H9 (cell line): ENCODE results near the gene IFRD2. TPM values are rescaled to one million over a fixed set of nuclear protein-coding genes. Genes with fewer than 3 reads are reported as not detected.

Experiments
- DNase-seq: peaks from one replicate; pipeline ENCODE4 v3.0.0-alpha.2; 2017
- H2AFZ ChIP-seq: one replicate; pipeline ENCODE4 v1.6.1; 2013; ENCODE audit warnings: mild to moderate bottlenecking, low read length, control low read depth, moderate library complexity
- H2AK5ac ChIP-seq: 2 replicates; pipeline ENCODE4 v1.6.1; 2013; ENCODE audit warnings: low read length, control low read depth, mixed read lengths; ENCODE audit not compliant: insufficient read length
- H2BK120ac ChIP-seq: one replicate; pipeline ENCODE4 v1.6.1; 2013; ENCODE audit warnings: low read depth, mild to moderate bottlenecking, low read length, control low read depth, inconsistent platforms; ENCODE audit not compliant: poor library complexity, severe bottlenecking
- H2BK12ac ChIP-seq: 2 replicates; pipeline ENCODE4 v1.6.1; 2013; ENCODE audit warnings: low read length, control low read depth, mixed read lengths, low read depth; ENCODE audit not compliant: insufficient read length
- H2BK15ac ChIP-seq: 2 replicates; pipeline ENCODE4 v1.6.1; 2013; ENCODE audit warnings: low read depth, low read length, control low read depth
- H2BK20ac ChIP-seq: one replicate; pipeline ENCODE4 v1.6.1; 2013; ENCODE audit warnings: low read depth, mild to moderate bottlenecking, low read length, control low read depth, inconsistent platforms; ENCODE audit not compliant: poor library complexity, severe bottlenecking
- H2BK5ac ChIP-seq: 2 replicates; pipeline ENCODE4 v1.6.1; 2013; ENCODE audit warnings: low read length, control low read depth, mixed read lengths; ENCODE audit not compliant: insufficient read length
- H3K14ac ChIP-seq: 2 replicates; pipeline ENCODE4 v1.6.1; 2013; ENCODE audit warnings: low read length, control low read depth; ENCODE audit not compliant: insufficient read depth
- H3K18ac ChIP-seq: 2 replicates; pipeline ENCODE4 v1.6.1; 2013; ENCODE audit warnings: low read depth, mild to moderate bottlenecking, mixed read lengths, low read length, control low read depth; ENCODE audit not compliant: insufficient read length
- H3K23ac ChIP-seq: 2 replicates; pipeline ENCODE4 v1.6.1; 2013; ENCODE audit warnings: low read length, control low read depth, mixed read lengths, low read depth; ENCODE audit not compliant: insufficient read length
- H3K23me2 ChIP-seq: 2 replicates; pipeline ENCODE4 v1.6.1; 2013; ENCODE audit warnings: low read depth, mild to moderate bottlenecking, mixed read lengths, low read length, control low read depth; ENCODE audit not compliant: insufficient read length, poor library complexity, severe bottlenecking
- H3K27ac ChIP-seq: 2 replicates; pipeline ENCODE4 v1.5.1; 2013; ENCODE audit warnings: low read length, control low read depth, mixed read lengths, low read depth; ENCODE audit not compliant: insufficient read length
- H3K27me3 ChIP-seq: 2 replicates; pipeline ENCODE4 v1.6.1; 2013; ENCODE audit warnings: low read length, control low read depth, inconsistent platforms; ENCODE audit not compliant: insufficient read depth
- H3K4ac ChIP-seq: 2 replicates; pipeline ENCODE4 v1.6.1; 2013; ENCODE audit warnings: low read depth, mild to moderate bottlenecking, control low read depth, inconsistent platforms, low read length, moderate library complexity
- H3K4me1 ChIP-seq: 2 replicates; pipeline ENCODE4 v1.6.1; 2013; ENCODE audit warnings: low read length, control low read depth, inconsistent platforms; ENCODE audit not compliant: insufficient read depth
- H3K4me2 ChIP-seq: 2 replicates; pipeline ENCODE4 v1.6.1; 2013; ENCODE audit warnings: low read length, control low read depth, mixed read lengths; ENCODE audit not compliant: insufficient read length, insufficient read depth
- H3K56ac ChIP-seq: 2 replicates; pipeline ENCODE4 v1.6.1; 2013; ENCODE audit warnings: low read depth, mild to moderate bottlenecking, mixed read lengths, low read length, control low read depth; ENCODE audit not compliant: insufficient read length
- H3K79me1 ChIP-seq: 2 replicates; pipeline ENCODE4 v1.6.1; 2013; ENCODE audit warnings: low read depth, mild to moderate bottlenecking, moderate library complexity, low read length, control low read depth, inconsistent platforms; ENCODE audit not compliant: insufficient read depth, poor library complexity, severe bottlenecking
- H3K79me2 ChIP-seq: 2 replicates; pipeline ENCODE4 v1.6.1; 2013; ENCODE audit warnings: low read length, control low read depth, inconsistent platforms; ENCODE audit not compliant: insufficient read depth
- H3K9ac ChIP-seq: 2 replicates; pipeline ENCODE4 v1.6.1; 2013; ENCODE audit warnings: low read length, control low read depth, mixed read lengths; ENCODE audit not compliant: insufficient read length; ENCODE audit errors: extremely low read depth
- H3K9me3 ChIP-seq: one replicate; pipeline ENCODE4 v1.6.1; 2013; ENCODE audit warnings: low read depth, low read length, inconsistent platforms; ENCODE audit not compliant: control insufficient read depth
- H3T11ph ChIP-seq: one replicate; pipeline ENCODE4 v1.6.1; 2013; ENCODE audit warnings: mild to moderate bottlenecking, low read length, control low read depth, inconsistent platforms
- H4K20me1 ChIP-seq: one replicate; pipeline ENCODE4 v1.6.1; 2013; ENCODE audit not compliant: control insufficient read depth, insufficient read length, insufficient read depth
- H4K5ac ChIP-seq: 2 replicates; pipeline ENCODE4 v1.6.1; 2013; ENCODE audit warnings: low read depth, mild to moderate bottlenecking, mixed read lengths, low read length, control low read depth; ENCODE audit not compliant: insufficient read length
- H4K8ac ChIP-seq: replicated peaks from 2 replicates; pipeline ENCODE4 v1.6.1; 2013; ENCODE audit warnings: low read length, control low read depth, mixed read lengths, low read depth; ENCODE audit not compliant: insufficient read length
- H4K91ac ChIP-seq: 2 replicates; pipeline ENCODE4 v1.6.1; 2013; ENCODE audit warnings: low read depth, mild to moderate bottlenecking, moderate library complexity, mixed read lengths, low read length, control low read depth; ENCODE audit not compliant: insufficient read length
- H3K27ac Mint-ChIP-seq, 3 experiments: 2 replicates in 2 of 3; 3 replicates in 1 of 3; pipeline ENCODE4 v1.8.0; 2020 to 2021; ENCODE audit warnings: mixed read lengths in 3 of 3, mild to moderate bottlenecking in 1 of 3, moderate library complexity in 1 of 3
- H3K27me3 Mint-ChIP-seq: 2 replicates; pipeline ENCODE4 v1.8.0; 2021; ENCODE audit warnings: low read depth, mild to moderate bottlenecking, moderate library complexity, mixed read lengths
- H3K36me3 Mint-ChIP-seq, 3 experiments: 2 replicates in 2 of 3; 3 replicates in 1 of 3; pipeline ENCODE4 v1.8.0; 2020 to 2021; ENCODE audit warnings: low read depth in 3 of 3, mixed read lengths in 3 of 3; ENCODE audit not compliant: insufficient read depth in 1 of 3
- H3K4me1 Mint-ChIP-seq, 2 experiments: 2 replicates each; pipeline ENCODE4 v1.8.0; 2020; ENCODE audit warnings: mixed read lengths in 2 of 2
- H3K4me3 Mint-ChIP-seq, 2 experiments: 2 replicates in 1 of 2; 3 replicates in 1 of 2; pipeline ENCODE4 v1.8.0; 2020 to 2021; ENCODE audit warnings: mild to moderate bottlenecking in 2 of 2, mixed read lengths in 2 of 2, moderate library complexity in 1 of 2
- H3K9me3 Mint-ChIP-seq, 2 experiments: 2 replicates in 1 of 2; 3 replicates in 1 of 2; pipeline ENCODE4 v1.8.0; 2020; ENCODE audit warnings: mild to moderate bottlenecking in 2 of 2, mixed read lengths in 2 of 2, moderate library complexity in 1 of 2
- WGBS: extraction: QIAGEN DNeasy Blood & Tissue Kit; methylation state at CpG from one replicate; pipeline ENCODE4 v1.1.7; 2013; ENCODE audit warnings: missing lambda C conversion rate, low lambda C conversion rate, mixed read lengths; ENCODE audit not compliant: insufficient read length; ENCODE audit errors: extremely low coverage; 5-methylcytosine and 5-hydroxymethylcytosine counted together
- total RNA-seq: library from RNA; stranded (reverse); gene quantifications from 2 replicates; pipeline ENCODE4 v1.2.1, GENCODE V29; 2021
- TF ChIP-seq, protein P1 (sequence below): fragments of 200-600 bp; sonication (generic); conservative IDR thresholded peaks from 3 replicates; pipeline ENCODE4 v1.8.0; 2021; ENCODE audit warnings: antibody characterized with exemption, mild to moderate bottlenecking

The IFRD2 gene
- total RNA-seq, 1 experiment from 2014 or later = 109 TPM

- H3K27ac ChIP-seq = no peak overlapping the region
- H3K9me3 ChIP-seq = no peaks in the 10 kb centered on the region
- H2AFZ ChIP-seq = no peak overlapping the region
- peaks cover 31 to 44% (median 31%) of the 10 kb centered on the region in 3 experiments for H3K36me3 Mint-ChIP-seq
- H3K79me1 ChIP-seq = peaks cover 6% of the 10 kb centered on the region
- no peak overlapping the region for H4K5ac ChIP-seq
- peaks cover 10% of the 10 kb centered on the region; the same call in 1 of the 2 replicates for H3K79me2 ChIP-seq
- no peak overlapping the region for H3K4ac ChIP-seq
- peaks cover 6% of the 10 kb centered on the region; the same call in 1 of the 2 replicates for H3K4me1 ChIP-seq
- H2BK20ac ChIP-seq = no peak overlapping the region
- no peaks in the 10 kb centered on the region for H3K27me3 Mint-ChIP-seq
- no peaks in the 10 kb centered on the region for H3K27me3 ChIP-seq
- H3K9me3 Mint-ChIP-seq = no peaks in the 10 kb centered on the region
- H4K8ac ChIP-seq = no peak overlapping the region
- H3K27ac Mint-ChIP-seq = peak overlapping the region in 1 of 3 experiments; percentile 88; a peak in 2 of 7 replicates
- H3K4me2 ChIP-seq = peak overlapping the region; percentile 37
- H3K23ac ChIP-seq = no peak overlapping the region
- H2BK15ac ChIP-seq = no peak overlapping the region
- H4K91ac ChIP-seq = no peak overlapping the region
- H3K9ac ChIP-seq = no peak overlapping the region
- no peak overlapping the region for H3K14ac ChIP-seq
- no peak overlapping the region for H2BK12ac ChIP-seq
- H3K4me3 Mint-ChIP-seq = peak overlapping the region; percentile 85 to 90
- DNase-seq = no peak
- no peak overlapping the region for H2BK5ac ChIP-seq
- no peaks in the 10 kb centered on the region for H4K20me1 ChIP-seq
- H3K18ac ChIP-seq = no peak overlapping the region
- H3K4me1 Mint-ChIP-seq = peaks cover 22 to 49% of the 10 kb centered on the region in 2 experiments
- H2BK120ac ChIP-seq = no peak overlapping the region
- no peak overlapping the region for H3T11ph ChIP-seq
- H3K56ac ChIP-seq = no peak overlapping the region
- peaks cover 20% of the 10 kb centered on the region for H3K23me2 ChIP-seq
- TF ChIP-seq, protein P1, sequence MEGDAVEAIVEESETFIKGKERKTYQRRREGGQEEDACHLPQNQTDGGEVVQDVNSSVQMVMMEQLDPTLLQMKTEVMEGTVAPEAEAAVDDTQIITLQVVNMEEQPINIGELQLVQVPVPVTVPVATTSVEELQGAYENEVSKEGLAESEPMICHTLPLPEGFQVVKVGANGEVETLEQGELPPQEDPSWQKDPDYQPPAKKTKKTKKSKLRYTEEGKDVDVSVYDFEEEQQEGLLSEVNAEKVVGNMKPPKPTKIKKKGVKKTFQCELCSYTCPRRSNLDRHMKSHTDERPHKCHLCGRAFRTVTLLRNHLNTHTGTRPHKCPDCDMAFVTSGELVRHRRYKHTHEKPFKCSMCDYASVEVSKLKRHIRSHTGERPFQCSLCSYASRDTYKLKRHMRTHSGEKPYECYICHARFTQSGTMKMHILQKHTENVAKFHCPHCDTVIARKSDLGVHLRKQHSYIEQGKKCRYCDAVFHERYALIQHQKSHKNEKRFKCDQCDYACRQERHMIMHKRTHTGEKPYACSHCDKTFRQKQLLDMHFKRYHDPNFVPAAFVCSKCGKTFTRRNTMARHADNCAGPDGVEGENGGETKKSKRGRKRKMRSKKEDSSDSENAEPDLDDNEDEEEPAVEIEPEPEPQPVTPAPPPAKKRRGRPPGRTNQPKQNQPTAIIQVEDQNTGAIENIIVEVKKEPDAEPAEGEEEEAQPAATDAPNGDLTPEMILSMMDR = no peak
- no peak overlapping the region for H2AK5ac ChIP-seq
- WGBS = no CpG with 5 or more reads among the region's 4 CpGs
Measured at GRCh38 chr3:50323092-50323600, 30.9 kb upstream of the IFRD2 start.
